CD14-positive monocyte (primary cell): ENCODE results near the gene BORCS5. TPM values are rescaled to one million over a fixed set of nuclear protein-coding genes. Genes with fewer than 3 reads are reported as not detected.
A peak's percentile ranks its signal among the peaks of the same experiment; 100 is the strongest.
"Not testable (repeated sequence)": the region's sequence is repeated elsewhere in the genome, so short reads cannot be mapped to it uniquely, and the experiment has no call there.

Experiments
- DNase-seq, 3 donors: peaks; one replicate each; pipeline ENCODE4 v3.0.0-alpha.2; 2011 to 2022
- H2AFZ ChIP-seq: 2 replicates; pipeline ENCODE4 v1.6.0; 2012; ENCODE audit warnings: mild to moderate bottlenecking, low read depth, low read length, inconsistent platforms; ENCODE audit not compliant: insufficient read depth, poor library complexity, severe bottlenecking
- H3K27ac ChIP-seq, 2 donors: 1 replicate in 1 of 2; 2 replicates in 1 of 2; pipeline ENCODE4 v1.5.1; 2012 to 2013; ENCODE audit warnings: low read length in 2 of 2, control low read depth in 1 of 2, inconsistent platforms in 1 of 2, low read depth in 1 of 2, mild to moderate bottlenecking in 1 of 2
- H3K27me3 ChIP-seq, 2 donors: one replicate each; pipeline versions ENCODE4 v1.6.0 to v1.6.1; 2011 to 2013; ENCODE audit warnings: low read length in 2 of 2; ENCODE audit not compliant: control insufficient read depth in 2 of 2, insufficient read depth in 2 of 2
- H3K36me3 ChIP-seq, 2 donors: replicated peaks in 1 of 2; 1 replicate in 1 of 2; 2 replicates in 1 of 2; pipeline versions ENCODE4 v1.5.1 to v1.6.1; 2012 to 2013; ENCODE audit warnings: low read length in 2 of 2, control low read depth in 1 of 2, inconsistent platforms in 1 of 2, mild to moderate bottlenecking in 1 of 2; ENCODE audit not compliant: insufficient read depth in 2 of 2, control insufficient read depth in 1 of 2
- H3K4me1 ChIP-seq, 2 donors: 1 replicate in 1 of 2; 2 replicates in 1 of 2; pipeline versions ENCODE4 v1.5.1 to v1.6.1; 2012 to 2013; ENCODE audit warnings: low read length in 2 of 2, control low read depth in 1 of 2, inconsistent platforms in 1 of 2, mild to moderate bottlenecking in 1 of 2, moderate library complexity in 1 of 2; ENCODE audit not compliant: insufficient read depth in 2 of 2, control insufficient read depth in 1 of 2
- H3K4me2 ChIP-seq: replicated peaks from 2 replicates; pipeline ENCODE3; 2012; ENCODE audit warnings: low read length, moderate library complexity, mild to moderate bottlenecking; ENCODE audit not compliant: poor library complexity, severe bottlenecking; ENCODE audit errors: extremely low read depth
- H3K4me3 ChIP-seq, 3 experiments: fragments of 200-600 bp in 1 of 3; sonication (generic) in 1 of 3; replicated peaks in 1 of 3; 1 replicate in 2 of 3; 2 replicates in 1 of 3; pipeline ENCODE4 v1.5.1; 2011 to 2013; ENCODE audit warnings: low read length in 3 of 3, mild to moderate bottlenecking in 3 of 3, control low read depth in 2 of 3, low read depth in 2 of 3, inconsistent platforms in 1 of 3, moderate library complexity in 1 of 3
- H3K79me2 ChIP-seq: 2 replicates; pipeline ENCODE4 v1.6.0; 2012; ENCODE audit warnings: mild to moderate bottlenecking, control low read depth, inconsistent platforms, low read length, moderate library complexity; ENCODE audit not compliant: insufficient read depth
- H3K9ac ChIP-seq: 2 replicates; pipeline ENCODE4 v1.6.0; 2017; ENCODE audit warnings: low read length, mild to moderate bottlenecking; ENCODE audit not compliant: insufficient read depth, poor library complexity, severe bottlenecking
- H3K9me3 ChIP-seq, 2 donors: replicated peaks in 1 of 2; 1 replicate in 1 of 2; 2 replicates in 1 of 2; pipeline versions ENCODE4 v1.5.1 to v1.6.1; 2012 to 2013; ENCODE audit warnings: low read length in 2 of 2, control low read depth in 1 of 2; ENCODE audit not compliant: control insufficient read depth in 1 of 2, insufficient read depth in 1 of 2
- H4K20me1 ChIP-seq: 2 replicates; pipeline ENCODE4 v1.6.0; 2012; ENCODE audit warnings: mild to moderate bottlenecking, low read length, control low read depth, moderate library complexity; ENCODE audit not compliant: insufficient read depth
- H3K27ac Mint-ChIP-seq, 7 donors: one replicate each; pipeline ENCODE4 v1.8.0; 2020; ENCODE audit warnings: mild to moderate bottlenecking in 7 of 7, mixed read lengths in 7 of 7, moderate library complexity in 6 of 7, inconsistent platforms in 2 of 7
- H3K27me3 Mint-ChIP-seq, 3 donors: one replicate each; pipeline ENCODE4 v1.8.0; 2021 to 2022; ENCODE audit warnings: low read depth in 3 of 3, mild to moderate bottlenecking in 3 of 3, mixed read lengths in 3 of 3, moderate library complexity in 3 of 3, inconsistent platforms in 1 of 3
- H3K36me3 Mint-ChIP-seq, 2 donors: one replicate each; pipeline ENCODE4 v1.8.0; 2020; ENCODE audit warnings: mixed read lengths in 2 of 2, inconsistent platforms in 1 of 2, mild to moderate bottlenecking in 1 of 2
- H3K4me1 Mint-ChIP-seq: one replicate; pipeline ENCODE4 v1.8.0; 2020; ENCODE audit warnings: mild to moderate bottlenecking, mixed read lengths
- H3K4me3 Mint-ChIP-seq, 2 donors: one replicate each; pipeline ENCODE4 v1.8.0; 2020; ENCODE audit warnings: mild to moderate bottlenecking in 2 of 2, mixed read lengths in 2 of 2, moderate library complexity in 1 of 2
- H3K9me3 Mint-ChIP-seq, 7 donors: one replicate each; pipeline ENCODE4 v1.8.0; 2020 to 2022; ENCODE audit warnings: mixed read lengths in 7 of 7, mild to moderate bottlenecking in 6 of 7, moderate library complexity in 6 of 7, inconsistent platforms in 2 of 7
- WGBS: methylation state at CpG from one replicate; pipeline ENCODE4 v1.1.5; 2013; ENCODE audit warnings: missing lambda C conversion rate; ENCODE audit not compliant: insufficient coverage; 5-methylcytosine and 5-hydroxymethylcytosine counted together
- intact Hi-C, 2 donors: fragments of 100-400 bp; cut with micrococcal nuclease; formaldehyde crosslinking; loops; one replicate each; pipeline versions ENCODE4 v1.15.0 to v1.15.1; 2023
- polyA plus RNA-seq, 3 donors: library from polyadenylated mRNA; depleted of rRNA in 1 of 3; unstranded in 2 of 3; stranded (reverse) in 1 of 3; fragments of 300-500 nt in 2 of 3; fragments of >200 nt in 1 of 3; fragmentation: Illumina TruSeq in 2 of 3; gene quantifications; 1 replicate in 2 of 3; 2 replicates in 1 of 3; pipeline ENCODE4 v1.2.3, GENCODE V29; 2012 to 2021
- TF ChIP-seq, protein P1 (sequence below): fragments of 200-600 bp; IDR thresholded peaks from one replicate; pipeline ENCODE4 v1.8.0; 2022; ENCODE audit warnings: antibody characterized with exemption, mild to moderate bottlenecking

The BORCS5 gene
- polyA plus RNA-seq, 3 donors: 8.5 to 15.1 (median 9.6) TPM

GRCh38 chr12:12408265-12408690 is 51.4 kb downstream of the BORCS5 start:
- peaks cover 0 to 4% (median 2%) of the 10 kb centered on the region in 7 donors for H3K9me3 Mint-ChIP-seq
- Histone ChIP-seq H3K36me3 (no peaks in the 10 kb centered on the region), H3K4me1 (peaks cover under 1 to 3% of the 10 kb centered on the region in 2 donors), H2AFZ (no peak overlapping the region), H3K27ac (no peak overlapping the region), H3K4me2 (no peak overlapping the region), H3K27me3 (no peaks in the 10 kb centered on the region), H3K79me2 (no peaks in the 10 kb centered on the region), H4K20me1 (no peaks in the 10 kb centered on the region), H3K9ac (no peak overlapping the region), H3K4me3 (no peak overlapping the region), H3K9me3 (no peaks in the 10 kb centered on the region)
- DNase-seq: no peak
- no peaks in the 10 kb centered on the region for H3K27me3 Mint-ChIP-seq
- WGBS: no CpG with 5 or more reads among the region's 1 CpG
- peak overlapping the region in 1 of 7 donors; percentile 48 for H3K27ac Mint-ChIP-seq
- H3K36me3 Mint-ChIP-seq: peaks cover 6 to 10% of the 10 kb centered on the region in 2 donors
- peaks cover 22% of the 10 kb centered on the region for H3K4me1 Mint-ChIP-seq
- H3K4me3 Mint-ChIP-seq: no peak overlapping the region
- intact Hi-C loops: no loop called here
- TF ChIP-seq, protein P1, sequence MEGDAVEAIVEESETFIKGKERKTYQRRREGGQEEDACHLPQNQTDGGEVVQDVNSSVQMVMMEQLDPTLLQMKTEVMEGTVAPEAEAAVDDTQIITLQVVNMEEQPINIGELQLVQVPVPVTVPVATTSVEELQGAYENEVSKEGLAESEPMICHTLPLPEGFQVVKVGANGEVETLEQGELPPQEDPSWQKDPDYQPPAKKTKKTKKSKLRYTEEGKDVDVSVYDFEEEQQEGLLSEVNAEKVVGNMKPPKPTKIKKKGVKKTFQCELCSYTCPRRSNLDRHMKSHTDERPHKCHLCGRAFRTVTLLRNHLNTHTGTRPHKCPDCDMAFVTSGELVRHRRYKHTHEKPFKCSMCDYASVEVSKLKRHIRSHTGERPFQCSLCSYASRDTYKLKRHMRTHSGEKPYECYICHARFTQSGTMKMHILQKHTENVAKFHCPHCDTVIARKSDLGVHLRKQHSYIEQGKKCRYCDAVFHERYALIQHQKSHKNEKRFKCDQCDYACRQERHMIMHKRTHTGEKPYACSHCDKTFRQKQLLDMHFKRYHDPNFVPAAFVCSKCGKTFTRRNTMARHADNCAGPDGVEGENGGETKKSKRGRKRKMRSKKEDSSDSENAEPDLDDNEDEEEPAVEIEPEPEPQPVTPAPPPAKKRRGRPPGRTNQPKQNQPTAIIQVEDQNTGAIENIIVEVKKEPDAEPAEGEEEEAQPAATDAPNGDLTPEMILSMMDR: no peak

DNA sequence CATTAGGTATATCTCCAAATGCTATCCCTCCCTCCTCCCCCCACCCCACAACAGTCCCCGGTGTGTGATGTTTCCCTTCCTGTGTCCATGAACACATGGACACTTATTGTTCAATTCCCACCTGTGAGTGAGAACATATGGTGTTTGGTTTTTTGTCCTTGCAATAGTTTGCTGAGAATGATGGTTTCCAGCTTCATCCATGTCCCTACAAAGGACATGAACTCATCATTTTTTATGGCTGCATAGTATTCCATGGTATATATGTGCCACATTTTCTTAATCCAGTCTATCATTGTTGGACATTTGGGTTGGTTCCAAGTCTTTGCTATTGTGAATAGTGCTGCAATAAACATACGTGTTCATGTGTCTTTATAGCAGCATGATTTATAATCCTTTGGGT is 52.5 kb downstream of the BORCS5 start:
- H3K9ac ChIP-seq: not testable (repeated sequence)

More for the DNA sequence above, 52.5 kb downstream of the BORCS5 start:
- H3K4me3 Mint-ChIP-seq, H3K4me3 ChIP-seq, H3K9me3 ChIP-seq, H3K27me3 ChIP-seq, H3K27ac ChIP-seq, H4K20me1 ChIP-seq, DNase-seq, H3K4me2 ChIP-seq, H3K36me3 ChIP-seq, H3K9me3 Mint-ChIP-seq, H3K79me2 ChIP-seq, H2AFZ ChIP-seq, H3K27ac Mint-ChIP-seq, intact Hi-C loops, H3K27me3 Mint-ChIP-seq, H3K4me1 ChIP-seq: not testable (repeated sequence)
- peaks cover 6 to 10% of the 10 kb centered on the region in 2 donors for H3K36me3 Mint-ChIP-seq
- no CpG with 5 or more reads among the region's 2 CpGs for WGBS
- peaks cover 14% of the 10 kb centered on the region for H3K4me1 Mint-ChIP-seq
